Tibial artery (tissue), 4 donors: ENCODE data around the gene TBXT.

ENCODE experiments used
- DNase-seq, 2 donors: peaks; one replicate each; pipeline ENCODE4 v3.0.0-alpha.2; 2019
- H3K27ac ChIP-seq, 2 donors: fragments of 200-600 bp; sonication (generic) in 1 of 2; 1 replicate in 1 of 2; 2 replicates in 1 of 2; pipeline ENCODE4 v1.5.1; 2018 to 2019; ENCODE audit warnings: mild to moderate bottlenecking in 1 of 2
- H3K27me3 ChIP-seq, 2 donors: fragments of 200-600 bp; sonication (generic) in 1 of 2; one replicate each; pipeline versions ENCODE4 v1.5.1 to v1.6.0; 2016 to 2019
- H3K36me3 ChIP-seq, 3 donors: fragments of 200-600 bp; sonication (generic) in 2 of 3; one replicate each; pipeline ENCODE4 v1.5.1; 2016 to 2019; ENCODE audit warnings: mild to moderate bottlenecking in 2 of 3
- H3K4me1 ChIP-seq, 4 donors: fragments of 200-600 bp; sonication (generic) in 2 of 4; 1 replicate in 3 of 4; 2 replicates in 1 of 4; pipeline ENCODE4 v1.5.1; 2016 to 2019
- H3K4me3 ChIP-seq, 2 donors: fragments of 200-600 bp; sonication (generic) in 1 of 2; 1 replicate in 1 of 2; 2 replicates in 1 of 2; pipeline ENCODE4 v1.5.1; 2018 to 2019; ENCODE audit warnings: mild to moderate bottlenecking in 2 of 2
- H3K9me3 ChIP-seq, 3 donors: fragments of 200-600 bp; sonication (generic) in 1 of 3; one replicate each; pipeline ENCODE4 v1.5.1; 2016 to 2019
- intact Hi-C: fragments of 100-400 bp; cut with DNase I; formaldehyde crosslinking; loops from one replicate; pipeline ENCODE4 v1.15.0; 2023; ENCODE audit warnings: low total_unique reads
- TF ChIP-seq, protein P1 (sequence below), 2 experiments: fragments of 200-600 bp in 1 of 2; fragments of 450-650 bp in 1 of 2; IDR thresholded peaks; one replicate each; pipeline ENCODE4 v1.5.1; 2017 to 2019; ENCODE audit warnings: antibody characterized with exemption in 2 of 2, mild to moderate bottlenecking in 1 of 2, moderate library complexity in 1 of 2

The TBXT gene

DNA sequence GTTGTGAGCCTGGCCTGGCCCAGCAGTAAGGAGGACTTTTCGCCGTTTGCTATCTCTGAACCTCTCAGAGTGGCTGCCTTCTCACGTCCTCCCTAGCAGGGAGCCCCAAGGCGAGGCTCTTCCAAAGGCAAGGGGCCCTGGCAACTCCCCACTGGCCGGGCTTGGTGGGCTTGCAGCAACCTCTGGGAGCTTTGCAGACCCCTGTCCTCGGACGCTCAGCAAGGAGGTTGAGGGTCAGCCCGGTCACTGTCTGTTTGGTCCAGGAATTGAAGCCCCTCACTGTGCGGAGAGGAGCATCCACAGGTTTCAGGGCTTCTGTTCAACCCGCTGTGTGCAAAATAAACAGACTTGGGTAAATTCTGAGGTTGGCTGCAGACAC lies 28.2 kb upstream of the TBXT start:
- TF ChIP-seq, protein P1, sequence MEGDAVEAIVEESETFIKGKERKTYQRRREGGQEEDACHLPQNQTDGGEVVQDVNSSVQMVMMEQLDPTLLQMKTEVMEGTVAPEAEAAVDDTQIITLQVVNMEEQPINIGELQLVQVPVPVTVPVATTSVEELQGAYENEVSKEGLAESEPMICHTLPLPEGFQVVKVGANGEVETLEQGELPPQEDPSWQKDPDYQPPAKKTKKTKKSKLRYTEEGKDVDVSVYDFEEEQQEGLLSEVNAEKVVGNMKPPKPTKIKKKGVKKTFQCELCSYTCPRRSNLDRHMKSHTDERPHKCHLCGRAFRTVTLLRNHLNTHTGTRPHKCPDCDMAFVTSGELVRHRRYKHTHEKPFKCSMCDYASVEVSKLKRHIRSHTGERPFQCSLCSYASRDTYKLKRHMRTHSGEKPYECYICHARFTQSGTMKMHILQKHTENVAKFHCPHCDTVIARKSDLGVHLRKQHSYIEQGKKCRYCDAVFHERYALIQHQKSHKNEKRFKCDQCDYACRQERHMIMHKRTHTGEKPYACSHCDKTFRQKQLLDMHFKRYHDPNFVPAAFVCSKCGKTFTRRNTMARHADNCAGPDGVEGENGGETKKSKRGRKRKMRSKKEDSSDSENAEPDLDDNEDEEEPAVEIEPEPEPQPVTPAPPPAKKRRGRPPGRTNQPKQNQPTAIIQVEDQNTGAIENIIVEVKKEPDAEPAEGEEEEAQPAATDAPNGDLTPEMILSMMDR (IDR thresholded peaks at IDR 0.05): no peak
- intact Hi-C loops: no loop called here
- Histone ChIP-seq H3K27me3 (no peaks in the 10 kb centered on the region), H3K27ac (no peak overlapping the region), H3K36me3 (no peaks in the 10 kb centered on the region), H3K4me1 (no peaks in the 10 kb centered on the region), H3K4me3 (no peak overlapping the region), H3K9me3 (no peaks in the 10 kb centered on the region)
- DNase-seq: no peak

DNA sequence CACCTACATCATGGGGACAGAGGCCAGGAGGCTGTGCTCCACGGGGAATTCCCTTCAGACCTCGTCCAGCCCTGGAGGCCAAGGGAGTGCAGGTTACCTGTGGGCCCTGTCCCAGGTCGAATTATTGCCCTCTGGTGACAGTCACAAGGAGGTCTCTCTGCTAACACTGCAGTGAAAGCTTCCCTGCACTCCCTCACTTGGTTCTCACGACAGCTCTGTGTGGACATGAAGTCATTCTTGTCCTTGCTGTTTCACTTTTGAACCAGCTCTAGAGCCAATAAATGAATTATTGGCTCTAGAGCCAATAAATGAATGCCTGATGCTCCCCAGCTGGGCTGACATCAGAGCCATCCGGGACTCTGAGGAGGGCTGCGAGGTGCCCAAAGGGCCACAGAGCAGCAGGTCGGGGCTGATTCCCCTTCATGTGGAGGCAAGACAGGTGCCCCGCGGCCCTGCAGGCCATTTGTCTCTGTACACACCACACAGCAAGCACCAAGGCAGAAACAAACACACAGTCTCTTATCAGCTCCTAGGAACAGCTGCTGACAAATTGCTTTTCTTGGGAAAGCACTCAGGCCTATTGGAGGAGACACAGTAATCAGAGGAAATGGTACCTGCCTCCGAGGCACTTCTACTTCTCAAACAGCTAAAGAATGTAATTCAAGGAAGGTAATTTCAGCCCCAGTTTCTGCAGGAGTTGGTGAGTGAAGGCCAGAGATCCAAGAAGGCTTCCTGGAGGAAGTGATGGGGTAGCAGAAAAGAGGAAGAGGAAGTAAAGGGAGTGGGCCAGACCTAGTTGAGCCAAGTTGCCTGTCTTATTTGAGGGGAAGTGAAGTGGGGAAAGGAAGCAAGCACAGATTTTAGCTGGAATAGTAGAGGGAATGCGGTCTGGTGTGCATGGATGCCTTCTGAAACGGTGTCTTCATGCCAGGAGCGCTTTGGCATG lies 27.5 kb upstream of the TBXT start:
- H3K27ac ChIP-seq: no peak overlapping the region
- intact Hi-C loops: no loop called here
- TF ChIP-seq, protein P1 (IDR thresholded peaks at IDR 0.05): no peak

DNA sequence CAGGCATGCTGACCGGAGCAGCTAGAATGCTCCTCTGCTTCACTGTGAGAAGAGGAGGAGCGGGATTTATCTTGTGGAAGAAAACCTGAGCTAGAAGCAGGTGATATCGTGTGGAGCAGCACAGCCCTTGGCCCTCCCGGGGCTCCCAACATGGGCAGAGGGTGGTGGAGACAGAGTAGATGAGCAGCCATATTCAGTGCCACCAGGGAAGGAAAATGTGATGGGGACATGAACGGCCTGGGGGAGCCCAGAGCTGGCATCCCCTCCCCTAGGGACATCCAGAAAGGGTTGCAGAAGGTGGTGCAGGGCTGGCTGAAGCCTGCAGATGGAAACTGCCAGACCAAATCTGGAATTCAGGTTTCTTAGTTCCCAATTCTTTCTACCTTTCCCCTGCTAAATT lies 24.9 kb upstream of the TBXT start:
- no peaks in the 10 kb centered on the region for H3K36me3 ChIP-seq
- no peaks in the 10 kb centered on the region for H3K9me3 ChIP-seq
- no peak overlapping the region for H3K27ac ChIP-seq
- no peaks in the 10 kb centered on the region for H3K4me1 ChIP-seq
- intact Hi-C loops: no loop called here
- no peaks in the 10 kb centered on the region for H3K27me3 ChIP-seq
- no peak overlapping the region for H3K4me3 ChIP-seq
- DNase-seq: no peak
- TF ChIP-seq, protein P1 (IDR thresholded peaks at IDR 0.05): no peak

More for the DNA sequence above, 27.5 kb upstream of the TBXT start:
- no peak for DNase-seq
- Histone ChIP-seq H3K27me3 (no peaks in the 10 kb centered on the region), H3K9me3 (no peaks in the 10 kb centered on the region), H3K36me3 (no peaks in the 10 kb centered on the region), H3K4me1 (no peaks in the 10 kb centered on the region), H3K4me3 (no peak overlapping the region)

DNA sequence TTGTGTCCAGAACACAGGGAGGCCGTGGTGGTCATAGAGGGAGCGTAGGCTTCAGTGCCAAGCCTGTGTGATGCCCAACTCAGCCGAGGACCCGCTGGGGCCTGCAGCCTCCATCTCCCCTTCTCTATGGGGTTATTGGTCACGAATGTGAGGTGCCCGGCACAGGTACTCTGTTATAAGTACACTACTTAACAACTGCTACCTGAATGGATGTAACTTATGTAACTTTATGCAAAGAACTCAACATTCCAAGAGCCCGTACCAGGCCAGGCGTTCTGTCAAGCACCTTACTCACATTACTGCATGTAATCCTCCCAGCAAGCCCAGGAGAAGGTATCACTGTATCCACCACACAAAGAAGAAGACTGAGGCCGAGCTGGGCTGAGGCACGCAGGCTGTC lies 24.5 kb upstream of the TBXT start:
- H3K4me3 ChIP-seq: no peak overlapping the region
- TF ChIP-seq, protein P1 (IDR thresholded peaks at IDR 0.05): no peak
- H3K9me3 ChIP-seq: no peaks in the 10 kb centered on the region
- DNase-seq: no peak
- intact Hi-C loops: no loop called here
- no peaks in the 10 kb centered on the region for H3K36me3 ChIP-seq
- H3K27me3 ChIP-seq: no peaks in the 10 kb centered on the region
- no peak overlapping the region for H3K27ac ChIP-seq
- no peaks in the 10 kb centered on the region for H3K4me1 ChIP-seq

DNA sequence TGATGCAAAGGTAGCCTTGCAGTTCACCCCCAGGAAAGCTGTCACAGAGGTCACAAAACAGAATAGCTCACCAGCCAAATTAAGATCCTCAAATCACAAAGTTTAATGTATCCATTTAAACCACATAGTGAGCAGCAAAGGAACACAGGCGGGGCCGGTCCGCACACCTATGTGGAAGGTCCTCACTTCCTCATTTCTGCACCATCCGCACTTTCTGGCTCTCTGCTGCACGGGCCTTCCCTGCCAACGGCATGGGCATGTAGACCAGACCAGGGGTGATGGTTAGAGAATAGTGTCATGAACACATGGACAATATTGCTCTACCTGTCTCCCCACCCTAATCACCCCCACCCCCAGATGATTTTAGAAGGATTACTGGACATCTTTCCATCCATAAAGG lies 12.1 kb upstream of the TBXT start:
- intact Hi-C loops: no loop called here
- Histone ChIP-seq H3K9me3 (peaks cover 0 to 6% (median 0%) of the 10 kb centered on the region in 3 donors), H3K4me3 (no peak overlapping the region), H3K27ac (no peak overlapping the region), H3K4me1 (no peaks in the 10 kb centered on the region), H3K36me3 (no peaks in the 10 kb centered on the region), H3K27me3 (no peaks in the 10 kb centered on the region)
- TF ChIP-seq, protein P1 (IDR thresholded peaks at IDR 0.05): no peak
- DNase-seq: no peak
